GM12873 (cell line): Measurements from ENCODE around the gene GRID2.

ENCODE experiments used
- TF ChIP-seq, protein P1 (sequence below): IDR thresholded peaks from 2 replicates; pipeline ENCODE4 v1.5.1; 2012; ENCODE audit warnings: low read depth, mild to moderate bottlenecking, moderate library complexity, low read length, control low read depth; ENCODE audit not compliant: insufficient read depth; ENCODE audit errors: missing control alignments

GRID2 gene

DNA sequence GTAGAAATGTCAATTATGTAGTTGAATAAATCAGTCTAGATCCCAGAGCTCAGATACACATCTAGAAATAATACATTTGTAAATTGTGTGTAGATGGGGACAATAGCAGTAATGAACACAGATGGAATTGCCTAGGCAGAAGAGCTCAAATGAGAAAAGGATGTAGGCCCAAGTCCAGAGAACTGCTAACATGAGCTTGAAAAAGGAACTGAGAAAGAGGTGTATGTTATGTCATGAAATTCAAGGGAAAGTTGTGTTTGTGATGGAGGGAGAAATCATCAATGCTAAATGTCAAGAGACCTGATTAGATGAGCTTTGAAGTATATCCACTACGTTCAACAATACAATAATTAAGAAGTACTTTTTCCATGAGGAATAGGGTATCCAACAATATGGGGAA is 1148.2 kb downstream of the GRID2 start:
- TF ChIP-seq, protein P1, sequence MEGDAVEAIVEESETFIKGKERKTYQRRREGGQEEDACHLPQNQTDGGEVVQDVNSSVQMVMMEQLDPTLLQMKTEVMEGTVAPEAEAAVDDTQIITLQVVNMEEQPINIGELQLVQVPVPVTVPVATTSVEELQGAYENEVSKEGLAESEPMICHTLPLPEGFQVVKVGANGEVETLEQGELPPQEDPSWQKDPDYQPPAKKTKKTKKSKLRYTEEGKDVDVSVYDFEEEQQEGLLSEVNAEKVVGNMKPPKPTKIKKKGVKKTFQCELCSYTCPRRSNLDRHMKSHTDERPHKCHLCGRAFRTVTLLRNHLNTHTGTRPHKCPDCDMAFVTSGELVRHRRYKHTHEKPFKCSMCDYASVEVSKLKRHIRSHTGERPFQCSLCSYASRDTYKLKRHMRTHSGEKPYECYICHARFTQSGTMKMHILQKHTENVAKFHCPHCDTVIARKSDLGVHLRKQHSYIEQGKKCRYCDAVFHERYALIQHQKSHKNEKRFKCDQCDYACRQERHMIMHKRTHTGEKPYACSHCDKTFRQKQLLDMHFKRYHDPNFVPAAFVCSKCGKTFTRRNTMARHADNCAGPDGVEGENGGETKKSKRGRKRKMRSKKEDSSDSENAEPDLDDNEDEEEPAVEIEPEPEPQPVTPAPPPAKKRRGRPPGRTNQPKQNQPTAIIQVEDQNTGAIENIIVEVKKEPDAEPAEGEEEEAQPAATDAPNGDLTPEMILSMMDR, result no peak

DNA sequence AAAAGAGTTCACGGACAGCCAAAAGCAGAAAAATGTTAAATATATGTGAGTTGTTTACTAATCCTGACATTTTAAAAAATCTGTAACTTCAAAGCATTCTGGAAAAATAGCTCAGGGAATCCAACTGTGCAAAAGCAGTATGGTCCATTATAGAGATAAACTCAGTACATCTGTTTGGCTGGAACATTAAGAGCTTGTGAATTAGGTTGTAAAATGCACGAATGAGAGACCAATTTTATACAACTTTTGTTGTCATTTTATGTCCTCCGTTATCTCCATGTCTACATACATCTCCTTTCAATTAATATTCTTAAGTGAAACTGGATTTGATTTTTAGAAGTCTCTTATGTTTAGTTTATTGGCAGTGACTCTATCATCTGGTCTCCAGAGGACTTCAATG is 1157.8 kb downstream of the GRID2 start:
- TF ChIP-seq, protein P1, result no peak

- TF ChIP-seq, protein P1, result no peak
Measured at GRCh38 chr4:93466446-93466845, 1162.7 kb downstream of the GRID2 start.

- TF ChIP-seq, protein P1, result no peak
Measured at GRCh38 chr4:93467484-93468155, 1163.9 kb downstream of the GRID2 start.

GRCh38 chr4:93469560-93469959 is 1165.8 kb downstream of the GRID2 start:
- TF ChIP-seq, protein P1, result no peak

- TF ChIP-seq, protein P1, result no peak
Measured at GRCh38 chr4:93475730-93476129, 1172.0 kb downstream of the GRID2 start.

DNA sequence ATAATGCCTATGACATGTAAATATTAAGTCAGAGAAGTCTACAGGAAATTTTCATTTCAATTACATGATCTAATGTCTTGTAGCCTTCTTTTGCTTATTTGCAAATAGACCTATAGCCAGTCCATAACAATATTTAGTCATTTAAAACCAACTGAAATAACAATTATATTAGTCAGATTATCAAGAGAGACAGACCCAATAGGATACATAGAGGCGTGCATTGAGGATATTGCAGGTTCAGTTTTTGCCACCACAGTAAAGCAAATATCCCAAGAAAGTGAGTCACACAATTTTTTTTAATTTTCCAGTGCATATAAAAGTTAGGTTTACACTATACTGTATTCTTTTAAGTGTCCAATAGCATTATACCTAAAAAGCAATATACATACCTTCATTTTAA is 1175.0 kb downstream of the GRID2 start:
- TF ChIP-seq, protein P1, result no peak
